ENCODE results near the gene KCNJ4.

- TF ChIP-seq CTCF (IDR thresholded peaks at IDR 0.05), result no peak
- TF ChIP-seq EZH2 (IDR thresholded peaks at IDR 0.05), result no peak
- no peak for TF ChIP-seq EZH2phosphoT487 (IDR thresholded peaks at IDR 0.05)
These were observed 52.8 kb downstream of the KCNJ4 start for GRCh38 chr22:38402204-38402603.

Data from neural progenitor cell (in vitro differentiated cells).